HG02852 (cell line): Measurements from ENCODE around the gene UFM1.
"Not testable (repeated sequence)": the region's sequence is repeated elsewhere in the genome, so short reads cannot be mapped to it uniquely, and the experiment has no call there.

Source experiments
- ATAC-seq: cut with Tn5 transposase; IDR thresholded peaks from one replicate; pipeline ENCODE4 v1.9.1; 2021; ENCODE audit warnings: mild to moderate bottlenecking, moderate library complexity; ENCODE audit not compliant: unreplicated experiment

UFM1 gene

DNA sequence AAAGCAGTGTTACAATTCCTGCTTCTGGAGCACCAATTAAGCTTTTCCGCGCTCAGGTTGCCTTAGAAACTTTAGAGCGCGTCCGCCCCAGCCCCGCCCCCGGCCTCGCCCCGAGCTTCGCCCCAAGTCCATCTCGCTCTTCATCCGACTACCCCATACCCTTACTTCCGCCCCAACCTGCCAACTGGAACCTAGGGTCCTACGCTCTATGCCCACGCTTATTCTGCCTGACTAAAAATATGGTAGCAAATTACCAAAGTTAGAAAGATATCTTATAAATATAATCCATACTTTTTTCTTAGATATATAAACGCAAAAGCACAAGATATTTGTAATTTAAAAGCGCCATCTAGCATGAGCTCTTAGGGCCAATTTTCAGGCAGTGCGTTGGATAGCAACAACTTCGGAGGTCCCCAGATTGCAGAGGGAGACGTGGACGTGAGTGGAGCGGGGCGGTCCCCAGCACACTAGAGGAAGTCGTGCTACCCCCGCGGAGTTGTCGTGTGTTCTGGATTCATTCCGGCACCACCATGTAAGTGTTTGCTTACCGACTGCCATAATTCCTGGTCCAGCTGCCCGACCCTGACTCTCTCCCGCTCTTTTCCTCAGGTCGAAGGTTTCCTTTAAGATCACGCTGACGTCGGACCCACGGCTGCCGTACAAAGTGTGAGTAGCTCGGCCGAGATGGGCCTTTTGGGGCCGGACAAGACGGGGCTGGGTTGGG lies at the start of gene UFM1:
Gene UFM1, plus strand, starts transcription at position 462 of the 724 bp plus-strand sequence. Its CDS starts 69 bp downstream, at position 531.
- peak; percentile 93 for ATAC-seq

GRCh38 chr13:38301236-38301635 lies 48.4 kb upstream of the UFM1 start:
- no peak for ATAC-seq

GRCh38 chr13:38303816-38304320 lies 45.8 kb upstream of the UFM1 start:
- ATAC-seq = no peak

- no peak for ATAC-seq
Measured at GRCh38 chr13:38308736-38309135, 40.9 kb upstream of the UFM1 start.

GRCh38 chr13:38309397-38309796 lies 40.3 kb upstream of the UFM1 start:
- ATAC-seq = no peak

- not testable (repeated sequence) for ATAC-seq
Measured at GRCh38 chr13:38311175-38311574, 38.5 kb upstream of the UFM1 start.

DNA sequence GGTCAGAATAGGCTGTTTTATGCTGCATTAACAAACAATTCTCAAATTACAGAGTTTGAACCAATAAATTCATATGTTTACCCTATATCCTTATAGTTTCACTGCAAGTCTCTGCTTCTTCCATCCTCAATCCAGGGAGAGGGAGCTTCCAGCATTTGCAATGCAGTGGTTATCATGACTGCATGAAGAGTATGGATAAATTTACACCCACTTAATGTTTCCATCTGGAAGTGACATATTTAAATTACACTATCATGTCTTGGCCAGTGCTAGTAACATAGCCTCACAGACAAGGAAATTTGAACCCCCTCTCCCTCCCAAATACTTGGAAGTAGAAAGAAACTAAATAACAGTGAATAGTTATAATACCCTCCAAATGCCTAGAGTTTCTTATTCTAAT lies 33.5 kb upstream of the UFM1 start:
- no peak for ATAC-seq

DNA sequence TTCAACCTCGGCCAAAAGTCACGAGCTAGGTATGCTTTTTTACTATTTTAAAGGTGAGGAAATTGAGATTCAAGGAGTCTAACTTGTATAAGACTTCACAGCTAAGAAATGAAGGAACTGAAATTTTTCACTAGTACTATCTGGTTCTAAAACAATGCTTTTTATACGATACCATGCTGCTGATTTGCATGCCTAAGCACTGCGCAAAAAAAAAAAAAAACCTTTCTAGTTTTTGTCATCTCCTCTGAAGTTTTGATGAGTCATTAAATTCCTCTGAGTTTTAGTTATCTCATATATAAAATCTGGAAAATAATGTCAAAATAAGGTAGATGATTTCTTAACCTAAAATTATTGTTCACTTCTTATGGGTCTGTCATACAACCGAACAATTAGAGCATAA lies 28.0 kb upstream of the UFM1 start:
- no peak for ATAC-seq

- ATAC-seq = no peak
Measured at GRCh38 chr13:38325426-38325825, 24.2 kb upstream of the UFM1 start.

DNA sequence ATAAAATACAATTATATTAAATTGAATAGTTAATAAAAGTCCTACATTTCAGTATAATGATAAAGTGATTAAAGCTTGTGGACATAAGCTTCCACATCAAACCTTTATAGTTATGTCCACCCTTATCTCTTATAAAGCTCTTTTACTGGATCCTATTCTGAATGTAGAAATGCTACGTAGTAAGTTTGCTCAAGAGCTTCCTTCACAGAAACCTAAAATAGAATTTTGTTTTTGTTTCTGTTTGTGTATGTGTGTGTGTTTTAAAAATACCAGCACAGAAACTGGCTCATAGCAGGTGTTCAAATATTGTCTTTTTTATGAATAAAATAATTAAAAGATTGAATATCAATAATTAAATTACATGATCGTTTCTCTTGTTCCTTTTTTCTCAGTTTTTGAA lies 21.0 kb upstream of the UFM1 start:
- ATAC-seq = no peak

DNA sequence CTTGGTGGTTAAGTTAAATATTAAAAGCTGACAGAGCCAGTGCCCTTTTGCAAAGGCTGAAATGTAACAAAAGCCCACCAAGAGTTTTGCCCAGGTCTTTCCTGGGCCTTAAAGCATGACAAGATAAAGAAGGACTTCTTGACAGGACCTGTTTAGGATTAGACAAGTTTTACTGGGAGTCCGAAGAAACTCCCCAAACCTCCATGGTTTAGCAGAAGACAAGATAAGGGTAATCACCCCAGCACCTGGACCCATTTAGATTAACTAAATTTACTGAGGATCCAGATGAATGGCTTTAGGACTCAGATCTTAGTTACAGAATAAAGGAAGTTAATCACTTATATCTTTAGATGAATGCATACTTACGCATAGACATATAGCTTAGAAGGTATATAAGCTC lies 14.8 kb upstream of the UFM1 start:
- ATAC-seq = no peak

GRCh38 chr13:38338089-38338488 lies 11.6 kb upstream of the UFM1 start:
- no peak for ATAC-seq

DNA sequence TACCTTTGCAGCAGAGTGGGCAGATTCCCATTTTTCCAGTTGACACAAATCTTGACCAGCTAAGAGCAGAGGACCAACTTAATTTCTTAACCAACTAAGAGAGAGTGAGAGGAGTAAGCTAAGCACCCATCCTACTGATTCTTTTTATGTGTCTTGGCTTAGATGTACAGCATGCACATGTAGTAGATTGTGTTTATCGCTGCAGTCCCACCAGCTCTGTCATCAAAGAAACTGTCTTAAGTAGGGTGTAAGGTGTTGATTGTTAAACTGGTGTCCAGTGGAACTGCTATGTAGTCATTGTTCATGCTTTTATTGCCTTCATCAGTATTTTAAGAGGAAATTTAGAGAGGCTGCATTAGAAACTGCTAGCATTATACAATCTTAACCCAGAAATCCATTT lies 9.0 kb upstream of the UFM1 start:
- no peak for ATAC-seq

DNA sequence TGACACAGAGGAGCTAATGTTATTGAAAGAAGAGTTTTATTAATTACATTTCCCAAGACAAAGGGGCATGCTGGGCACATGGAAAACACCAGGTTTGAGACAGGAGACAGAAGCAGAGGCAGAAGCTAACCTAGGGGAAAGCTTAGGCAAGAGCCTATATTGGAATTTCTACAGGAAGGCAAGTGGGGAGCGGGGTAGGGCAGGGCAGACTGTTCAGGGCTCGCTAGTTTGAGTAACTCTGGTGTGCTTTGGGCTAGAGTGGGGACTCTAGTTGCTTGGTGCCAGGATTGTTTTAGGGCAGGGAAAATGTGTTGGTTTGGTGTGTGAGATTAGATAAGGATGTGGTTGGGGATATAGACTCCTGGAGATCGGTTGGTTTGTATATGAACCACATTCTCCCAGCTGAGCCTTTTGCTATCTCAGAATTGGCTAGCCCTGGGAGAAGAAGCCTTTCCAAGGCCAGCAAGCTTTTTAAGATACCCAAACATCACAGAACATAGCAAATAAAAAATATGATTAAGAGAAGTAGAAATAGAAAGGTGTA lies 8.4 kb upstream of the UFM1 start:
- no peak for ATAC-seq

DNA sequence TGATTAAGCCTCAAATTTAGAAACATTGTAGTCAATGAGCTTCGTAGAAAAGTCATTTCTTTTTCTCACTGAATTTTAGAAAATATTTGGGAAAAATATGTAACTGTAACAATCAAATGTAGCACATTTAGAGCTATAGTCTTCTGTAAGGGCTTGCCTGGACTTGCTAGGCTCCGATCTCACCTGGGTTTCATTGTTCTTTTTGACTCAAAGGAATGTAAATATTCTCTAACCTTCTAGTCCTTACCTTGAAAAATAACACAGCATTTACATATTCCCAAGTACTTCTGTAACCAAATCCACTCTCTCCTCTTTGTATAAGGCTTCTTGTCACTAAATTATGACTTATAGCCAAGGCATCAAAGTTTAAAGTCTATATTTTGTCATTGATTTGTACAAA lies 2.9 kb upstream of the UFM1 start:
- no peak for ATAC-seq

DNA sequence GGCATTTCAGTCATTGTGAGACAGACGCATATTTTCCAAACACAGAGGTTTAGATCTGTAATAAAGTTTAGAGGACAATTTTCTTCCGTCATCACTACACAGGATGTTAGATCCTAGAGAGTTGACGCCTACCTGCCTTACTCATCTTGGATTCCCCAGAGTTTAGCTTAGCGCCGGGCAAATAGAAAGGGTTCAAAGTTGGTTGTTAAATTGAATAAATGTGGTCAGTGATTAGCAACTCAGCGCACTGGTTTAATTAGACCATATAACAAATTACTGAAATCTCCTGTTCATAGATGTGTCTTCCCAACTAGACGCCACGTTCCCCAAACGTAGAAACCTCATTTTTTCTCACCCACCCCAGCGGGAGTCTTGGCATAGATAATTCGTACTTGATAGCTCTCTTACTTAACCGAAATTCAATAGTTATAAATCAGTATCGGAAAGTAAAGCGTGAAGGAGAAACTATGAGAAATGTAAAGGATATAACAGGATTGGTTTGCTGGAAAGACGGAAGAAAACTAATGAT lies 726 bp upstream of the UFM1 start:
- peak; percentile 8 for ATAC-seq

GRCh38 chr13:38350114-38350617 lies 515 bp downstream of the UFM1 start:
- ATAC-seq = peak; percentile 36

GRCh38 chr13:38355595-38356119 lies 6.0 kb downstream of the UFM1 start:
- ATAC-seq = no peak

GRCh38 chr13:38358684-38359083 lies 9.0 kb downstream of the UFM1 start:
- no peak for ATAC-seq

DNA sequence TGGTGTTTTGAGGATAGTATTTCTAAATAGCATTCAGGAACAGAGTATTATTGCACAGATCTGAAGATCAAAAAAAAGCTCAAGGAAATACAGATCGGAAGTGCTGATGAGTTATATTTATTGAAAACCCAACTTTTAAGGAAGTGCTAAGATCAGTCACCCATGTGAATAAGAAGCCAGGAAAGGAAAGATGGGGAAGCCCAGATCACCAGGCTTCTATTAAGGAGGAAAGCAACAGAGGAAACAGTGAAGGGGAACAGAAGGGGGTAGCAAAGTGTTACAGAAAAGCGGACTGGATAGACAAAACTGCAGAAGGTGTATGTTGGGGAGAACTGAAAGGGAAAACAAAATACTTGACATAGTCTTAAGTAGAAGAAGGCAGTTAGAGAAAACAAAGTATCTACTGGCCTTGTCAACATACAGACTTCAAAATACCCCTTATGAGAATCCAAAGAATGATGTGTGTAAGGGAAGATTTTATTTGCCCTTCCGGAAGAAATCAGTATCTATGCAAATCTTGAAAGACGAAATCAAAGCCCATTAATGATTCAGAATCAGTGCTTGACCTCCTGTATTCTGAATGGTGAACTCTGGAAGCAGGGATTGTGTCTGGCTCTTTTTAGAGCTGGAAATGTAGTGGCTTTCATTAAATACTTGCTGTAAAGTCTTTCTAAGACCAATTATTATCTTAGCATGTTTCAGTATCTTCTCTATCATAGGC lies 12.1 kb downstream of the UFM1 start:
- ATAC-seq = no peak

GRCh38 chr13:38363219-38363618 lies 13.6 kb downstream of the UFM1 start:
- no peak for ATAC-seq
